Mucosa of gallbladder (tissue), 1 donor: Measurements from ENCODE around the gene RNF38. TPM values are rescaled to one million over a fixed set of nuclear protein-coding genes. Genes with fewer than 3 reads are reported as not detected.
"Not testable (repeated sequence)": the region's sequence is repeated elsewhere in the genome, so short reads cannot be mapped to it uniquely, and the experiment has no call there.

Experiments
- DNase-seq: peaks from one replicate; pipeline ENCODE4 v3.0.0-alpha.2; 2020; ENCODE audit warnings: low spot score
- total RNA-seq: library from RNA; stranded (reverse); gene quantifications from one replicate; pipeline ENCODE4 v1.2.1, GENCODE V29; 2021
- donor health status: DM: no; HTN: no; CAD: no.

The RNF38 gene
- 49.7 TPM for total RNA-seq

- no peak for DNase-seq
These were observed at the start of gene RNF38 for GRCh38 chr9:36399980-36400331. TSS of gene RNF38 (minus strand) at chr9:36400269. CDS start at chr9:36400108, 161 bp downstream.

- not testable (repeated sequence) for DNase-seq
These were observed 48.5 kb upstream of the RNF38 start for GRCh38 chr9:36448555-36448954.

GRCh38 chr9:36448017-36448416 lies 47.9 kb upstream of the RNF38 start:
- DNase-seq, result no peak

DNA sequence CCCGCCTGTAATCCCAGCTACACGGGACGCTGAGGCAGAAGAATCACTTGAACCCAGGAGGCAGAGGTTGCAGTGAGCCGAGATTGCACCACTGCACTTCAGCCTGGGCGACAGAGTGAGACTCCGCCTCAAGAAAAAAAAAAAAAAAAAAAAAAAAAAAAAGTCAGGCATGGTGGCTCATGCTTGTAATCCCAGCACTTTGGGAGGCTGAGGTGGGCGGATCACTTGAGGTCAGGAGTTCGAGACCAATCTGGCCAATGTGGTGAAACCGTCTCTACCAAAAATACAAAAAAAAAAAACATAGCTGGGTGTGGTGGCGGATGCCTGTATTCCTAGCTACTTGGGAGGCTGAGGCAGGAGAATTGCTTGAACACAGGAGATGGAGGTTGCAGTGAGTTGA lies 46.6 kb upstream of the RNF38 start:
- not testable (repeated sequence) for DNase-seq

DNA sequence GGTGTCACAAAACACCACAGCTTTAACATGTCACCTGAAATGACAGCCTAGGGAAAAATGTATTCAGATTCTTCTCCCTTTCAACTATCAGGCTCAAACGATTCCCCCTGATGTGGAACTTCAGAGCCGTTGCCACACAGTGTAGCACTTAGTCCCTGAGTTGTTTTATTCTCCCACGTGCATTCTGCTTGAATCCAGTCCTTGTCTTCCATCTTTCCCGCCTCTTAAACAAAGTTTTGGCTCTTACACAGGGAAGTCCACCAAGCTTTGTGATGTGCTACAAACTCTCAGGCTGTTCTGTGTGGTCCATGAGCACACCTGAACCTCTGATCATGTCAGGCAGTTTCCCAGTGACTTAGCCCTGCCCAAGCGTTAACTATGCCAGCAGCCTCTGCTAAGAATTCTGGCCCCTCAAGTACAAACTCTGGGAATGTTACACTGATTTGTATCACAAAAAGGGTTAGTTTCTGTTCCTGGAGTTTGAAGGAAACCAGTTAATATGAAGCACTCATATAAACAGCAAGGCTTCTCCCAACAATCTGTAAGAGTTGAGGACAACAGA lies 45.8 kb upstream of the RNF38 start:
- no peak for DNase-seq

GRCh38 chr9:36444203-36444602 lies 44.1 kb upstream of the RNF38 start:
- DNase-seq, result no peak

DNA sequence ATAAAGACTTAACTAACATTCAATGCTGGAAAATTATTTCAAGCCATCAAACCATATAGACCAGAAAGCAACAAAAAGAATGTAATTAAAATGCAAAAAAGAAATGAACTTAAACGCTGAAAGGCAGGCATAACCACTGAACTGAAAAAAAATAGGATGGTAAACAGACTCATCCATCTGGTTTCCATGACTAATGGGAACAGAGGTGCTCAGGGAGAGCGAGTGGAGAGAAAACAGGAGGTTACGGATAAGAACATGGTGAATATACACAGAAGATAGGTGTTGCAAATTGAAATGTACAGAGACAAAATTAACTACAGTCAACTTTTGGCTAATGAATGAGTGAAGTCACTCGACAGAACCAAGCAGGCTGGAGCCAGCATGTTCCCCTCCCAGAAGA lies 43.5 kb upstream of the RNF38 start:
- no peak for DNase-seq

- DNase-seq, result no peak
These were observed 42.6 kb upstream of the RNF38 start for GRCh38 chr9:36442710-36443109.

- no peak for DNase-seq
These were observed 41.9 kb upstream of the RNF38 start for GRCh38 chr9:36441966-36442365.

- DNase-seq, result no peak
These were observed 38.6 kb upstream of the RNF38 start for GRCh38 chr9:36438536-36439236.

- DNase-seq, result no peak
These were observed 37.7 kb upstream of the RNF38 start for GRCh38 chr9:36437790-36438189.

DNA sequence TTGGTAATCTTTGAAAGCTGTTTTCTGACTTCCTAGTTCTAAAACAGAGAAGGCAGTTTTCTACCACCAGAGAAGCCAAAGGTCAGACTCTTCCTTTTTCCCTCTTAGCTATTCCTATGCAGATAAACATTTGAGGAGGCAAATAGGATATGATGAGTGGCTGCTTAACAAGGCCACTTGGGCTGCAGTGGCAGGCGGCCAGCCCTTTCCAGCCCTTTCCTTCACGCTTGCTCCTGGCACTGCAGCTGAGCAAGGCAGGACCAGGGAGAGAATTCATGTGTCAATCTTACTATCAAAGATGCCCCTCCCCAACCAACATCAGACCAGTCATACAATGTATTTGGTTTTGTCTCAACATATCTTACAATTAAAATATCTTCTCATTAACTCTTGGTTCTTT lies 36.8 kb upstream of the RNF38 start:
- no peak for DNase-seq

GRCh38 chr9:36433386-36433785 lies 33.3 kb upstream of the RNF38 start:
- DNase-seq, result no peak

GRCh38 chr9:36431078-36431477 lies 31.0 kb upstream of the RNF38 start:
- DNase-seq, result no peak

GRCh38 chr9:36426945-36427344 lies 26.9 kb upstream of the RNF38 start:
- no peak for DNase-seq

DNA sequence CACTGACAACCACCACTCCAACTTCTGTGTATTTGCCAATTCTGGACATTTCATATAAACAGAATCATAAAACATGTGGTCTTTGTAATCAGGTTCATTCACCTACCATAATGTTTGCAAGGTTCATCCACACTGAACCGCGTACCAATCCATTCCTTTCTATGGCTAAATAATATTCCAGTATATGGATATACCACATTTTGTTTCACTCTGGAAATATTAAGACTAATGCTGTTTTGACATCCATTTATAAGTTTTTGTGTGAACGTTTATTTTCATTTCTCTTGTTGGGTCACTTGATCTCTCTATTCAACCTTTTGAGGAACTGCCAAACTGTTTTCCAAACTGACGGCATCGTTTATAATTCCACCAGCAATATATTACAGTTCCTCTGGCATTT lies 26.3 kb upstream of the RNF38 start:
- no peak for DNase-seq

DNA sequence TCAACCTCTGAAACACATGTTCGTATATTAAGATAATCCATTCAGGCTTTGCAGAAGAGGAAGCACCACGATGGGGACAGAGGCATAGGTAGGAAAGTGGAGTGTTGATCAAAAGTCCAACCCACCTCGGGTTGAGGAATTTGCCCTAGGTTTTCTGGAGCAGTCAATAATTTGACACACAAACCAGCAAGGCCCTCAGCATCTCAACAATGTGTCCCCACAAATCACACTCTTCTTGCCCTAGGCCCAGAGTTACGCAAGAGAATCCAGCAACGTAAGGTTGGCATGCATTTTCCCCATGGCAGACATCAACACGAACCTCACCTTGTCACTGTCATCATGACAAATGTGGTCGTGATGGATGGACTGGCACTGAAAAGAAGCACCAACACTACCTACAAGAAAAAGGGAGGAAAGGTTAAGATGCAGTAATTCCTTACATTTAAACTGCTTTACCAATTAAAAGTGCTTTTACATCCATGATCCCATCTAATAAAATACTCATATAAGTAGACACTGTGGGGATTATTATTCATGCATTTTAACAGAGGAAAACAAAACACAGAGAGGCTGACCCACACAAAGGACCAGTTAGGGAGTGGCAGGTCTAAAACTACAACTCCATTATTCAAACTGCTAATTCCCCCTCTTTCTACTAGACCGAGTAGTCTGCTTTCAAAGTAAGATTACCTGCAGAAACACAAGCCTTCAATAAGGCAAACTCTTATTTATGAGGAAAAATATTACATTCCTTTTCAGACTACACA lies 24.4 kb upstream of the RNF38 start:
- no peak for DNase-seq

GRCh38 chr9:36423206-36423605 lies 23.1 kb upstream of the RNF38 start:
- no peak for DNase-seq

GRCh38 chr9:36416890-36417289 lies 16.8 kb upstream of the RNF38 start:
- no peak for DNase-seq

- DNase-seq, result no peak
These were observed 15.9 kb upstream of the RNF38 start for GRCh38 chr9:36415822-36416525.

DNA sequence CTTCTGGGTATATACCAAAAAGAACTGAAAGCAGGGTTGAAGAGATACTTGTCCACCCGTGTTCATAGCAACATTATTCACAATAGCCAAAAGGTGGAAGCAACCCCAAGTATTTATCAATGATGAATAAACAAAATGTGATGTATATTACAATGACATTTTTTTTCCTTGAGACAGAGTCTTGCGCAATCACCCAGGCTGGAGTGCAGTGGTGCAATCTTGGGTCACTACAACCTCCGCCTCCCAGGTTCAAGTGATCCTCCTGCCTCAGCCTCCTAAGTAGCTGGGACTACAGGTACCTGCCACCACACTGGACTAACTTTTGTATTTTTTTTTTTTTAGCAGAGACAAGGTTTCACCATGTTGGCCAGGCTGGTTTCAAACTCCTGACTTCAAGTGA lies 11.3 kb upstream of the RNF38 start:
- DNase-seq, result not testable (repeated sequence)

- DNase-seq, result not testable (repeated sequence)
These were observed 9.0 kb upstream of the RNF38 start for GRCh38 chr9:36409076-36409475.
